HCT116 (cell line): Measurements from ENCODE around the gene UBE2H. TPM values are rescaled to one million over a fixed set of nuclear protein-coding genes. Genes with fewer than 3 reads are reported as not detected.

Source experiments
- ATAC-seq: fragments of 200-7000 bp; cut with Tn5 transposase; 2 replicates; pipeline ENCODE4 v1.9.1; 2020; ENCODE audit warnings: mild to moderate bottlenecking, moderate library complexity
- BruUV-seq: library from RNA; stranded (reverse); fragments of 400-500 nt; replicated peaks from 2 replicates; lab custom pipeline; 2021; lab: Mats Ljungman, UMichigan
- CTCF ChIA-PET: fragments of 300-600 bp; sonication (Branson Sonifier 250); formaldehyde crosslinking; loops from one replicate; lab custom pipeline; 2021; ENCODE audit warnings: antibody characterized with exemption; lab: Charles Lee
- POLR2A ChIA-PET: fragments of 300-600, 350-600 bp; sonication (Branson Sonifier 250); formaldehyde crosslinking; loops from one replicate; lab custom pipeline; 2021; ENCODE audit warnings: antibody characterized with exemption; lab: Charles Lee
- RAD21 ChIA-PET, 2 experiments: fragments of 300-600 bp; sonication (Branson Sonifier 250); formaldehyde crosslinking; loops; one replicate each; lab custom pipeline; 2023; ENCODE audit warnings: low total read pairs in 2 of 2; ENCODE audit not compliant: uncharacterized antibody in 2 of 2, unreplicated experiment in 2 of 2, low non-redundant PET in 1 of 2; lab: Charles Lee
- DNase-seq: peaks from one replicate; pipeline ENCODE4 v3.0.0-alpha.2; 2010; ENCODE audit warnings: low read depth, low spot score
- H2AFZ ChIP-seq: fragments of 200-600 bp; shearing (Covaris generic), sonication (generic); 2 replicates; pipeline ENCODE4 v1.6.1; 2017; ENCODE audit warnings: low read depth, mixed run types, mixed read lengths, antibody characterized with exemption, low read length; ENCODE audit not compliant: poor library complexity, severe bottlenecking
- H3K27ac ChIP-seq: 2 replicates; pipeline ENCODE4 v1.5.1; 2012; ENCODE audit warnings: low read depth, low read length
- H3K27me3 ChIP-seq: fragments of 200-600 bp; sonication (generic); 2 replicates; pipeline ENCODE4 v1.6.1; 2016; ENCODE audit warnings: mixed run types, low read length, mixed read lengths; ENCODE audit not compliant: insufficient read depth
- H3K36me3 ChIP-seq, 2 experiments: fragments of 200-500 bp in 1 of 2; fragments of 200-600 bp in 1 of 2; sonication (Bioruptor generic) in 1 of 2; sonication (generic) in 1 of 2; 2 replicates each; pipeline versions ENCODE4 v1.5.1 to v1.6.1; 2014 to 2016; ENCODE audit warnings: low read length in 2 of 2, inconsistent platforms in 1 of 2, mixed read lengths in 1 of 2, mixed run types in 1 of 2; ENCODE audit not compliant: insufficient read depth in 2 of 2, control insufficient read depth in 1 of 2
- H3K4me1 ChIP-seq, 2 experiments: fragments of 200-600 bp in 1 of 2; sonication (generic) in 1 of 2; 2 replicates each; pipeline versions ENCODE4 v1.5.1 to v1.6.1; 2012 to 2017; ENCODE audit warnings: low read length in 2 of 2, inconsistent platforms in 1 of 2, mild to moderate bottlenecking in 1 of 2, mixed read lengths in 1 of 2, mixed run types in 1 of 2, moderate library complexity in 1 of 2; ENCODE audit not compliant: insufficient read depth in 2 of 2, control insufficient read depth in 1 of 2
- H3K4me2 ChIP-seq: fragments of 200-600 bp; sonication (generic); 2 replicates; pipeline ENCODE4 v1.6.1; 2017; ENCODE audit warnings: mixed run types, low read length, mixed read lengths
- H3K4me3 ChIP-seq, 2 experiments: fragments of 200-600 bp in 1 of 2; sonication (generic) in 1 of 2; replicated peaks in 1 of 2; 2 replicates each; pipeline ENCODE4 v1.5.1; 2011 to 2016; ENCODE audit warnings: low read length in 2 of 2, control low read depth in 1 of 2, low read depth in 1 of 2, mild to moderate bottlenecking in 1 of 2, mixed read lengths in 1 of 2, mixed run types in 1 of 2
- H3K79me2 ChIP-seq: fragments of 200-600 bp; sonication (generic); 2 replicates; pipeline ENCODE4 v1.6.1; 2017; ENCODE audit warnings: mild to moderate bottlenecking, mixed run types, low read length, moderate library complexity, mixed read lengths; ENCODE audit not compliant: insufficient read depth
- H3K9ac ChIP-seq: fragments of 200-600 bp; sonication (generic); 2 replicates; pipeline ENCODE4 v1.6.1; 2016; ENCODE audit warnings: low read length, mixed read lengths
- H3K9me2 ChIP-seq: fragments of 200-600 bp; sonication (generic), shearing (Covaris generic); 2 replicates; pipeline ENCODE4 v1.6.1; 2017; ENCODE audit warnings: mixed run types, mild to moderate bottlenecking, moderate library complexity; ENCODE audit not compliant: insufficient read depth
- H3K9me3 ChIP-seq, 2 experiments: fragments of 200-500 bp in 1 of 2; fragments of 200-600 bp in 1 of 2; sonication (Bioruptor generic) in 1 of 2; sonication (generic) in 1 of 2; 2 replicates each; pipeline ENCODE4 v1.6.1; 2014 to 2017; ENCODE audit warnings: low read length in 2 of 2, mixed read lengths in 2 of 2, inconsistent platforms in 1 of 2, low read depth in 1 of 2, mild to moderate bottlenecking in 1 of 2, mixed run types in 1 of 2, moderate library complexity in 1 of 2; ENCODE audit not compliant: control insufficient read depth in 1 of 2, insufficient read depth in 1 of 2
- H4K20me1 ChIP-seq: fragments of 200-600 bp; sonication (generic), shearing (Covaris generic); 2 replicates; pipeline ENCODE4 v1.6.1; 2017; ENCODE audit warnings: mixed run types, mild to moderate bottlenecking, moderate library complexity; ENCODE audit not compliant: insufficient read depth
- CEBPB ChIP-seq: IDR thresholded peaks from 2 replicates; pipeline ENCODE4 v1.6.1; 2012; ENCODE audit warnings: low read depth
- CTCF ChIP-seq, 3 experiments: fragments of 200-600 bp in 1 of 3; sonication (generic) in 1 of 3; IDR thresholded peaks in 2 of 3; conservative IDR thresholded peaks in 1 of 3; 2 replicates each; pipeline ENCODE4 v1.5.1; 2012 to 2017; ENCODE audit warnings: low read depth in 2 of 3, low read length in 2 of 3, antibody characterized with exemption in 1 of 3, borderline replicate concordance in 1 of 3, control low read depth in 1 of 3, mild to moderate bottlenecking in 1 of 3, mixed read lengths in 1 of 3, mixed run types in 1 of 3, moderate library complexity in 1 of 3; ENCODE audit not compliant: insufficient read depth in 1 of 3
- ELF1 ChIP-seq: IDR thresholded peaks from 2 replicates; pipeline ENCODE4 v1.6.1; 2012; ENCODE audit warnings: low read depth, borderline replicate concordance
- EZH2 ChIP-seq: fragments of 200-600 bp; sonication (generic); IDR thresholded peaks from 2 replicates; pipeline ENCODE4 v1.6.1; 2017; ENCODE audit warnings: antibody characterized with exemption, mixed run types
- EZH2phosphoT487 ChIP-seq: fragments of 200-600 bp; IDR thresholded peaks from 2 replicates; pipeline ENCODE4 v1.6.1; 2018; ENCODE audit warnings: antibody characterized with exemption, borderline replicate concordance
- JUND ChIP-seq: IDR thresholded peaks from 2 replicates; pipeline ENCODE4 v1.6.1; 2012
- MAX ChIP-seq: IDR thresholded peaks from 2 replicates; pipeline ENCODE4 v1.6.1; 2012
- POLR2A ChIP-seq: IDR thresholded peaks from 2 replicates; pipeline ENCODE4 v1.7.0; 2011; ENCODE audit warnings: borderline replicate concordance; ENCODE audit not compliant: insufficient read depth, insufficient read length; ENCODE audit errors: extremely low read depth
- POLR2AphosphoS5 ChIP-seq: IDR thresholded peaks from 2 replicates; pipeline ENCODE4 v1.6.1; 2011; ENCODE audit warnings: mild to moderate bottlenecking, low read depth, low read length, moderate library complexity
- REST ChIP-seq: IDR thresholded peaks from 2 replicates; pipeline ENCODE4 v1.6.1; 2012; ENCODE audit warnings: low read depth
- SIN3A ChIP-seq: IDR thresholded peaks from 2 replicates; pipeline ENCODE4 v1.6.1; 2012; ENCODE audit warnings: low read depth
- SP1 ChIP-seq: IDR thresholded peaks from 2 replicates; pipeline ENCODE4 v1.6.1; 2012; ENCODE audit warnings: low read depth
- TCF7L2 ChIP-seq: IDR thresholded peaks from 2 replicates; pipeline ENCODE4 v1.7.0; 2011; ENCODE audit warnings: borderline replicate concordance, inconsistent platforms; ENCODE audit not compliant: insufficient read depth, insufficient read length; ENCODE audit errors: extremely low read depth
- YY1 ChIP-seq: IDR thresholded peaks from 2 replicates; pipeline ENCODE4 v1.6.1; 2011; ENCODE audit warnings: low read length, low read depth, moderate library complexity, mild to moderate bottlenecking; ENCODE audit not compliant: insufficient replicate concordance; ENCODE audit errors: extremely low read depth
- ZFX ChIP-seq: fragments of 450-650 bp; IDR thresholded peaks from 2 replicates; pipeline ENCODE4 v1.6.1; 2017
- intact Hi-C: fragments of 100-400 bp; cut with micrococcal nuclease; formaldehyde crosslinking; loops from 2 replicates; pipeline ENCODE4 v1.10.0; 2022
- total RNA-seq: library from RNA; stranded (reverse); gene quantifications from one replicate; pipeline ENCODE4 v1.2.1, GENCODE V29; 2021; ENCODE audit not compliant: unreplicated experiment

The UBE2H gene
- total RNA-seq, 1 experiment from 2014 or later: 117 TPM

- ATAC-seq: no peak
- ChIA-PET RAD21 (no interaction called here), CTCF (interaction anchor here (0.9 kb wide), 1 partner anchor 9 kb away, joined by 4 read pairs; no protein-coding TSS in a partner anchor), POLR2A (no interaction called here)
- H3K9me3 ChIP-seq: no peaks in the 10 kb centered on the region
- no peak overlapping the region for H3K9ac ChIP-seq
- no peak overlapping the region for H2AFZ ChIP-seq
- H3K4me1 ChIP-seq: peaks cover 63 to 80% of the 10 kb centered on the region in 2 experiments
- H3K9me2 ChIP-seq: no peaks in the 10 kb centered on the region
- 0 out of 4 replicates have a peak, but pooled peaks cover 0 to 5% of the 10 kb centered on the region in 2 experiments for H3K36me3 ChIP-seq
- no TSS peak for BruUV-seq
- peak overlapping the region; percentile 36; the same call in 1 of the 2 replicates for H3K27ac ChIP-seq
- no peaks in the 10 kb centered on the region for H3K27me3 ChIP-seq
- peaks cover 93% of the 10 kb centered on the region for H3K79me2 ChIP-seq
- no peak for DNase-seq
- H3K4me3 ChIP-seq: no peak overlapping the region
- no peak overlapping the region for H3K4me2 ChIP-seq
- H4K20me1 ChIP-seq: no peaks in the 10 kb centered on the region
- intact Hi-C loops: no loop called here
- TF ChIP-seq CEBPB: no peak
- no peak for TF ChIP-seq JUND
- TF ChIP-seq CTCF (IDR thresholded peaks at IDR 0.05 in 2 of 3, conservative IDR thresholded peaks at IDR 0.05 in 1 of 3; ENCODE audit: borderline replicate concordance in 1 of 3, insufficient read depth in 1 of 3, low read depth in 2 of 3, low read length in 2 of 3): no peak
- TF ChIP-seq ELF1: no peak
- TF ChIP-seq REST: no peak
- no peak for TF ChIP-seq POLR2AphosphoS5
- no peak for TF ChIP-seq EZH2phosphoT487
- no peak for TF ChIP-seq YY1
- no peak for TF ChIP-seq EZH2
- no peak for TF ChIP-seq SP1
- no peak for TF ChIP-seq TCF7L2
- TF ChIP-seq SIN3A: no peak
- no peak for TF ChIP-seq ZFX
- no peak for TF ChIP-seq POLR2A
- TF ChIP-seq MAX: no peak
Measured at GRCh38 chr7:129914536-129915272, 38.1 kb downstream of the UBE2H start.
